ENCODE results near the gene GARNL3.

Gene GARNL3

DNA sequence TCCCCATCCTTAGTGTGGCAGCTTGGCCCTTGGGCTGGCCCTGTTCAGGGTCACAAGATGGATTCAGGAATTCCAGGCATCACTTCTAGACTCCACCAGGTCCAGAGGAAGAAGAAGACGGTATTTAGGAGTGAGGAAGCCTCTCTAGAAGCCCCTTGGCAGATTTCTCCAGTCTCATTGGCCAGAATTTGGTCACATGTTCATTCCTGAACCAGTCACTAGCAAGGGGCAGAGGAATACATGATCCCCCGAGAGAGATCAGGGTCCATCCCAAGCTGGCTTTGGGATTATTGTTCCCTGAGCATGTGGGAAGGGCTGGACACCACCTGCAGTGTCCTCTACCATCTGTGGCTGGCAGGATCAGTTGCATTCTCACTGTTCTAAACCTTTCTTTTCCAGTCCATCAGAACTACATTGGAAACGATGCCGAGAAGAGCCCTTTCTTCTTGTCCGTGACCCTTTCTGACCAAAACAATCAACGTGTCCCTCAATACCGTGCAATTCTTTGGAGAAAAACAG, 48.5 kb downstream of the GARNL3 start:
- no peak for DNase-seq (ENCODE audit: low spot score)

GRCh38 chr9:127314911-127315310, 50.3 kb downstream of the GARNL3 start:
- DNase-seq (ENCODE audit: low spot score) = no peak

GRCh38 chr9:127316586-127317323, 52.2 kb downstream of the GARNL3 start:
- DNase-seq (ENCODE audit: low spot score) = peak; percentile 43

DNA sequence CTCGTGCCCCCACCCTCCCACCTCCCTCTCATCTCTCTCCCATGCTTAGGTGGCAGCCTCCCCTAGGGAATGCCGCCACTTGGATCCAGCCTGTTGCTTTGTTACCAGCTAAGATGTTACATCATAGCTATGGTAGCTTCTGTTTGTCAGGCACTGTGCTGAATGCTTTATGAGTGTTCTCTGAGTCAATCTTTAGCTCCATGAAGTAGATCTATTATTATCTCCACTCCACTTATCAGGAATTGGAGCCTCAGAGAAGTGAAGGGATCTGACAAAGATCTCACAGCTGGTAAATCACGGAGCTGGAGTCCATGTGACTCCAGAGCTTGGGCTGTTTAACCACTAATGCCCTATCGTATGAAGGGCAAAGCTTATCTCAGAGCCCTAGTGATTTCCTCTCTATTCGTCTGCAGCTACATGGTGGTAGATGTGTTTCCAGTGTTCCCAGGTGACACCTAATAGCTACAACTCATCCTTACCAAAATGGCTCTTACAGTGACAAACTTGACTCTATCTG, 54.1 kb downstream of the GARNL3 start:
- DNase-seq (ENCODE audit: low spot score) = peak; percentile 63

DNA sequence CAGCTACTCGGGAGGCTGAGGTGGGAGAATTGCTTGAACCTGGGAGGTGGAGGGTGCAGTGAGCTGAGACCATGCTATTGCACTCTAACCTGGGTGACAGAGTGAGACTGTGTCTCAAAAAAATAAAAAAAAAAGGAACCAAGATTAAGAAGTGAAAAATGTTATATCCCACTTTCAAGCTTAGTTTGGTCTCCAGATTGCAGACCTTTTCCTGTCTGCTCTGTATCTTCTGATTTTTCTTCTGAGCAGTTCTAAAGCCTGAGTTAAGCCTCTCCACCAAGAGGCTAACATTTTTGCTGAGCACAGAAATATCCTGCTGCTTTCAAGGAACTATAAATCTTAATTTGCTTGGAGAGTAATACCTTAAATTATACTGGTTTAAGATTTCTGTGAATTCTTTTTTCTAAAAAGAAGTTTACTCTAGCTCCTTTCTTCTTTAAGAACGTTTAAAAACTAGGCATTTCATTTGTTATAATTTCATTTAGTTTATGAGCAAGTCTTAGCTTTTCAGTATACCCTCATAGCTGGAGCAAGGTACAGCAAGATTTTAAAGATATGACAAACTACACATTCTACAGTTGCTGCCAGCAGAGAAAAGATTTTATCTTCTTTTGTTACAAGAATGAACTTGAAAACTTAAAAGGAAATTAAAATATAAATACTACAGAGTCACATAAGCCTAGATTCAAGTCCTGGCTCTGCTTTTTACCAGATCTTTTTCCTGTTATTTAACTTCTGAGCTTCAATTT, 55.0 kb downstream of the GARNL3 start:
- no peak for DNase-seq (ENCODE audit: low spot score)

- no peak for DNase-seq (ENCODE audit: low spot score)
These were observed 55.5 kb downstream of the GARNL3 start for GRCh38 chr9:127320115-127320378.

DNA sequence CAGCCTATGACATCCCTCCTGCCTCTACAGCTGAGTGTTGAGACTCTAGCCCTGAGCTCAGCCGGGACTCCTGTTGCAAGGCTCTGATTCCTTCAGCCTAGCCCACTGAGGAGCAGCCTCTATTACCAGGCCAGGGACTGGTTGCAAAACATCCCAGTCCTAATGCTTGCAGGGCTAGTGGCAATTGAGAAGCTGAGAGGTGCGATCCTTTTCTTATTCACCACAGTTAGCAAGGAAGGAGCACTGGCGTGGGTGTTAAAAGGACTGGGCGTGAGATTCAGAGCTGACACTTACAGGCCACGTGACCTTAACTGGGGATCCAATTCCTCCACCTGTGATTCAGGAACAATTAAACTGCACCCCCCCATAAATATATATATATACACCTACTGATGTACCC, 58.8 kb downstream of the GARNL3 start:
- no peak for DNase-seq (ENCODE audit: low spot score)

DNA sequence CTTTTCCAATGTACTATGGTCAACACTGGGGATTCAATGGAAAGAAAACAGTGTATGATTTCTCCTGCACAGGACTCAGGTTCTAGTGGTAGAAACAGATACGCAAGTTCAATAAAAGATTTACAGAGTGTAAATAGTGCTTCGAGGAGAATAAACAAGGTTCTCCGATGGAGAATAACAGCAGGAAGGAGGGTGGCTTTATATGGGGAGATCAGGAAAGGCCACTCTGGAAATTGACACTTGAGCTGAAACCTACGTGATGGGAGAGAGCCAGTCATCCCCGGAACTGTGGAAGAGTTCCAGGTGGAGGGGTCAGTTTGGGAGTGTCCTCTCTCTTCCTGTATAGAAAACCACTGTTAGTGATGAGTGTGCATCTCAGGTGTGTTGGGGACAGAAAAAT, 65.9 kb downstream of the GARNL3 start:
- DNase-seq (ENCODE audit: low spot score) = no peak

DNA sequence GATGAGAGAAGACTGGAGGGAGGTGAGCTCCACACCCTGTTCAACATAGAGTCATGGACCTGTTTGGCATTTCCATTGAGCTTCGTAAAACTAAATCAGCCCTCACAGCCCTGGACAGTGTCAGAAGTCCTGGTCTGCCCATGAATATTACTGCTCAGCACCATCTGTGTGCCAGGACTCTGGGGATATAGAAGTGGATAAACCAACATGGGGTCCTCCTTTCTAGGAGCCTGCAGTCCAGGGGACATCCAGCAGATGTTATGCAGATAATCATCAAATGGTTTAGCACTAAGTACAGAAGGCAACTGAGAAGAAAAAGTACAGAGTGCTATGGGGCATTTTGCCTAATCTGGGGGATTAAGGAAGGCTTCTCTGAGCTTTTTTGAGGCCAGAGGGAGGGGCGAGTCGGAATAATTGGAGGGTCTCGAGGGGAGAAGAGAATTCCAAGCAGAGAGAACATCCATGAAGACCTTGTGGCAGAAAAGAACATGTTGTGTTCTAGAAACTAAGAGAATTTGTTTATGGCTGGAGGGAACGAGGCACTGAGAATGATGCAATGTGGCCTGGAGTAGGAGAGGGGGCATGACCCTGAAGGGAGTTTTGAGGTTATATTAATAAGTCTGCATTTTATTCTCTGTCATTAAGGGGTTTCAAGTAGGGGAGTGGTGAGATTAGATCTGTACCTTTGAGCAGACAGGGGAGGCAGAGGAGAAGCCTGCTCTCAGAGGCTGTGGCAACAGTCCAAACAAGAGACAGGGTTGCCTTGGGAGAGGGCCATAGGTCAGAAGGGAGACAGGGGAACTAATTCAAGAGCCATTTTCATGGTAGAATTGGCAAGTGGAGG, 68.9 kb downstream of the GARNL3 start:
- no peak for DNase-seq (ENCODE audit: low spot score)

GRCh38 chr9:127334725-127335124, 70.2 kb downstream of the GARNL3 start:
- no peak for DNase-seq (ENCODE audit: low spot score)

- no peak for DNase-seq (ENCODE audit: low spot score)
These were observed 71.5 kb downstream of the GARNL3 start for GRCh38 chr9:127336086-127336485.

GRCh38 chr9:127336506-127337352, 72.2 kb downstream of the GARNL3 start:
- peak; percentile 95 for DNase-seq (ENCODE audit: low spot score)

- no peak for DNase-seq (ENCODE audit: low spot score)
These were observed 76.1 kb downstream of the GARNL3 start for GRCh38 chr9:127340721-127341120.

DNA sequence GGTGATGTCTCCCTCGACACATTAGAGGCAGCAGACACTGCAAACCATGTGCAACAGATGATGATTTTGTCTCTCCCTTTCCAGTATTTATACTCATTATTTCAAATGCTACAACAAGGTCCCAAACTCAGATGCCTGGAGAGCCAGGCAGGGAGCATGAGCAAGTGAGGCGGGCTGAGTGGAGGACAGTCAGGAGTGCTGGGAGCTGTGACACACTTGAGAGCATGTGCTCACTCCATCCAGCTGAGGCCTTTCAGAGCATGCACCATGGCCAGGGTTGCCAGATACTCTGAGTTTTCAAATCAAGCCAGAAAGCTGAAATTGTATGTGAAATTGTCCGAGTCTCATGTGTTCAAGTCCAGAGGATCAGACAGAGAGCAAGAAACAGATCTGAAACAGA, 76.6 kb downstream of the GARNL3 start:
- DNase-seq (ENCODE audit: low spot score) = no peak

- no peak for DNase-seq (ENCODE audit: low spot score)
These were observed 79.9 kb downstream of the GARNL3 start for GRCh38 chr9:127344368-127345000.

GRCh38 chr9:127345566-127345965, 81.0 kb downstream of the GARNL3 start:
- no peak for DNase-seq (ENCODE audit: low spot score)

DNA sequence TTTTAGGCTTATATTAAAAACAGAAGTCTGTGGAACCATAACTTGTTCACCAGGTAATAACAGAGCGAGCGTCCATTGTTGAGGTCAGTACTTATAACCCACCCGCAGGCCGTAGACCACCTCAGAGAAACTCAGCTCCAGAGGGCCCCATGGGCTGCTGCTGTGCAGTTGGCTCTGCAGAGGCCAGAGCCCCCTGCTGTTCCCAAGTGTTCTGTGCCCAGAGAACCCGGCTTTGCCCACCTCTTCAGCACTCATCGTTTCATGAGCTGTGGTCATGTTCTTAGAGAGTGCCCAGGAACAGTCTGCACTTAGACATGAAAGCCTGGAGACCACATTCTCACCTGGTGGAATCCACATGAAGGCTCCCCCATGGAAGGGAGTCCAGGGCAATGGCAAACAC, 82.0 kb downstream of the GARNL3 start:
- no peak for DNase-seq (ENCODE audit: low spot score)

DNA sequence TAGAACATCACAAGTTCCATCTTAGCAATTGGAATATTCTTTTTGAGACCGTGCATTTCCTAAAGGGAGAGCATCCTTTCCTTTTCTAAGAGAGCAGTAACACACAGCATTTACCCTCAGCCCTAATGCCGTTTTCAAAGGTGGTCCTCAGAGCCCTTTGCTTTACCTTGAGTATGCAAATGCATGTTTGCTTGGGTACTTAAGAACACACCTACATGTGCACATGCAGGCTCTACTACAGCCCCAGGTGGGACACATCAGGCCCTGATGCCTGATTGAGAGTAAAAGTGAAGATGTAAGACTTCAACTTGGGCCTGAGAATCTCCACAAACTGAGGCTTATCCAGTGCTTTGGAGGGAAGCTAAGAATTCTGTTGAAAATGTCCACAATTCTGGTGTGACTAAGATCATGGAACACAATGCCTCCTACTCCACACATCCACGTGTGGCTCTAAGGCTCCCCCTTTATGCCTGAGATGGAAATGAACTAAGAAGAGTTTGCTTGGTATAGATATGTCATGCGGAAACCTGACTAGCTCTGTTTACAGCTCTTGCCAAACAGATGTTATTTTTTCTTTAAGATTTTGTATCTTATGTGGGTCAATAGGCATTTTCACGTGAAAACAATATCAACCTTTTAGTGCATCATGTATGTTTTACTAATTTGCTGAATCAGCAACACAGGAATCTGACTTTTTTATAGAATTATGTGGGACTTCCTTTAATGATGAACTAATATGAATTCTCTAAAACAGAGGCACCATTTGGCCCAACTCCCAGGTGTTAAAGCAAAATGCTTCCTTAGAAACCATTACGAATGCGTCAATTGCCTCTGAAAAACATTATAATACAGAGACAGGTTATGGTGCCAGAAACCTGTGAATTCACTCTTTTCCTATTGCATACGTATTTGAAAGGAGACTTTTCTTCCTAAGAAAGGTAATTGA, 83.5 kb downstream of the GARNL3 start:
- DNase-seq (ENCODE audit: low spot score) = peak; percentile 78

DNA sequence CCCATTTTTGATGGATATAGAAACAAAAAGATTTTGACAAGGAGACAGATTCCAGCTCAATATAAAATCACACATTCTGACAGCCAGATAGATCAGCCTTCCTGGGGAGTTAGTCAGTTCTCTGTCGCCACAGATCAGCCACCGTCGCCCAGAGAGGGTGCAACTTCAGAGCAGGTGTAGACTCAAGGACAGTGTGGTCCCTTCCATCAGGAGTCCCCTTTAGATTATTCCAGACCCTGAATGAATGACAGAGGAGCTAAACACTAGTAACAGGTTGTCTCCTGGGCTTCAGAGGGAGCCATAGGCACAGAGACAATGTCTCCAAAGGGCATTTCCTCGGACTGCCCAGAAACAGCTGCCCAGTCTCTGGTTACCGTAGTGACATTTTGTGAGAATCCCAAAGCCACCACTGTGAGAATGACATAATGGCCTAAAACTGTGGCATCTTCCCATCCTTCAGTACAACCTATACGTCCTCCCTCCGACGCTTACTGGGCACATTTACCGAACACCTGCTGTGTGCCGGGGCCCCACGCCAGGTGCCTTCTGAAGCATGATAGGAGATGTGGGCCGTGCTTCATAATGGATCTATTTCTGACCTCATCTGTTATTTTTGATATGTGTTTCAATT, 85.0 kb downstream of the GARNL3 start:
- no peak for DNase-seq (ENCODE audit: low spot score)

Data from RKO (cell line).